ENCODE results near the gene HFM1.
"Not testable (repeated sequence)": the region's sequence is repeated elsewhere in the genome, so short reads cannot be mapped to it uniquely, and the experiment has no call there.

HFM1 gene

GRCh38 chr1:91346824-91347223 lies 57.8 kb downstream of the HFM1 start:
- no peak for DNase-seq

GRCh38 chr1:91345395-91346005 lies 59.1 kb downstream of the HFM1 start:
- DNase-seq, result no peak

- DNase-seq, result no peak
Observed at GRCh38 chr1:91338501-91338900, 66.1 kb downstream of the HFM1 start.

DNA sequence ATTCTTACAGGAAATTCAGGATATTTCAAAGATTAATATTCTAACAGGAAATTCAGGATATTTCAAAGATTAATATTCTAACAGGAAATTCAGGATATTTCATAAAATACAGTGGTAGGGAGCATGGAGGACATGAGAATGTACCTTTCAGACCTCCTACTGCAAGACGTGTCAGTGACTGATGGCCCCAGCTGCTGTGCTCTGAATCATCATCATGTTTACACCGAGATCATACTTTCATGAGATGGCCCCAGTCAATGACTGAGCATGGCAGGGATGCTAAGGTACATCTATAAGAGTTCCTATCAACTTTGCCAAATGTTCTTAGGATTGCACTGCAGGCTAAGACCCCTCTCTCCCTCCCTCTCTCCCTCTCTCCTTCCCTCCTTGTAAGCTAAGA lies 69.0 kb downstream of the HFM1 start:
- no peak for DNase-seq

DNA sequence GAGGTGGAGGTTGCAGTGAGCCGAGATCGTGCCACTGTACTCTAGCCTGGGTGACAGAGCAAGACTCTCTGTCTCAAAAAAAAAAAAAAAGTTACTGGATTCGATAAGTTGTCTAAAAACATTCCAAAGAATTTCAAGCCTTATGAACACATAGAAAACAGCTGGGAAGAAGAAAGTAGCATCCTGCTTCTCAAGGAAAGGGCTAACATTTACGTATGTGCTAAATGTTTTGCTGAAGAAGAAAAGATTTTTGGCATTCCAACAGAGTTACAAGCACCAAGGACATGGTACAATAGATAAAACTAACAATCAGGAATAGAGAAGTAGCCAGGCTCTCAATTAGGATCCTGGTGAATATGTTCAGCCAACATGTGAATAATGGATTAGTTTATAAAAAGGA lies 69.8 kb downstream of the HFM1 start:
- no peak for DNase-seq

GRCh38 chr1:91325456-91325855 lies 79.2 kb downstream of the HFM1 start:
- DNase-seq, result no peak

- no peak for DNase-seq
Observed at GRCh38 chr1:91314643-91315042, 90.0 kb downstream of the HFM1 start.

GRCh38 chr1:91311672-91312071 lies 93.0 kb downstream of the HFM1 start:
- DNase-seq, result no peak

GRCh38 chr1:91308544-91308943 lies 96.1 kb downstream of the HFM1 start:
- DNase-seq, result no peak

- no peak for DNase-seq
Observed at GRCh38 chr1:91307784-91308409, 96.7 kb downstream of the HFM1 start.

DNA sequence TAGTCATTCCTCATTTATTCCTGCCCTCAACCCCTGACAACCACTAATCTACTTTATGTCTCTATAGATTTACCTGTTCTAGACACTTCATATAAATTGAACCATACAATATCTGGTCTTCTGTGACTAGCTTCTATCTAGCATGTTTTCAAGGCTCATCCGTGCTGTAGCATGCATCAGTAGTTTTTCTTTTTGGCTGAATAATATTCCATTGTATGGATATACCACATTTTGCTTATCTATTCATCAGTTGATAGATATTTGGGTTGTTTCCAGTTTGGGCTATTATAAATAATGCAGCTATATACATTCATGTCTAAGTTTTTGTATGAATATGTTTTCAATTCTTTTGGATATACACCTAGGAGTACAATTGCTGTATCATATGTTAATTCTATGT lies 101.5 kb downstream of the HFM1 start:
- no peak for DNase-seq

- DNase-seq, result not testable (repeated sequence)
Observed at GRCh38 chr1:91288843-91289553, 115.6 kb downstream of the HFM1 start.

DNA sequence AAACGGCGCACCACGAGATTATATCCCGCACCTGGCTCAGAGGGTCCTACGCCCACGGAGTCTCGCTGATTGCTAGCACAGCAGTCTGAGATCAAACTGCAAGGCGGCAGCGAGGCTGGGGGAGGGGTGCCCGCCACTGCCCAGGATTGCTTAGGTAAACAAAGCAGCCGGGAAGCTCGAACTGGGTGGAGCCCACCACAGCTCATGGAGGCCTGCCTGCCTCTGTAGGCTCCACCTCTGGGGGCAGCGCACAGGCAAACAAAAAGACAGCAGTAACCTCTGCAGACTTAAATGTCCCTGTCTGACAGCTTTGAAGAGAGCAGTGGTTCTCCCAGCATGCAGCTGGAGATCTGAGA lies 117.7 kb downstream of the HFM1 start:
- not testable (repeated sequence) for DNase-seq

DNA sequence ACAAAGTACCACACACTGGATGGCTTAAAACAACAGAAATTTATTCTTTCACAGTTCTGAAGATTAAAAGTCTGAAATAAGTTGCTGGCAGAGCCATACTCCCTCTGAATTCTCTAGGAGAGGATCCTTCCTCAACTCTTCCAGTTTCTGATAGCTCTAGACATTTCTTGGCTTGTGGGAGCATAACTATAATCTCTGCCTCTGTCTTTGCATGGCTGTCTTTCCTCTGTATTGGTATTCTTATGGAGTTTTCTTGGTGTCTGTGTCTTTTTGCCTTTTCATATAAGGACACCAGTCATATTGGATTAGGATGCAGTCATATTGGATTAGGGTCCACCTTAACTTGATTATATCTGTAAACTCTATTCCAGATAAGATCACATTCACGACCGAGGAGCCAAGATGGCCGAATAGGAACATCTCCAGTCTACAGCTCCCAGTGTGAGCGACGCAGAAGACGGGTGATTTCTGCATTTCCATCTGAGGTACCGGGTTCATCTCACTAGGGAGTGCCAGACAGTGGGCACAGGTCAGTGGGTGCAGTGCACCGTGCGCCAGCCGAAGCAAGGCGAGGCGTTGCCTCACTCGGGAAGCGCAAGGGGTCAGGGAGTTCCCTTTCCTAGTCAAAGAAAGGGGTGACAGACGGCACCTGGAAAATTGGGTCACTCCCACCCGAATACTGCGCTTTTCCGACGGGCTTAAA lies 118.2 kb downstream of the HFM1 start:
- not testable (repeated sequence) for DNase-seq

DNA sequence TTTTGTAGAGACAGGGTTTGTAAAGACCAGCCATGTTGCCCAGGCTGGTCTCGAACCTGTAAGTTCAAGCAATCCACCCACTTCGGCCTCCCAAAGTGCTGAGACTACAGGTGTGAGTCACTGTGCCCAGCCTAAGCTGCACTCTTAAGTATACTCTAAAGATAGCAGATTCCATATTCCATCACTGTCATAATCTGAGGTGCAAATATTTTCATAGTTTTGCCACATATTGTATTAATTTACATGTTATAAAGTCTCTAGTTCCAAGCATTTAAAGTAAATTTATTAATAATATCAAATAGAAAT lies 121.3 kb downstream of the HFM1 start:
- DNase-seq, result no peak

GRCh38 chr1:91282695-91283420 lies 121.8 kb downstream of the HFM1 start:
- peak in 9 of 14 donors; percentile 0 to 31 (median 13) for DNase-seq

DNA sequence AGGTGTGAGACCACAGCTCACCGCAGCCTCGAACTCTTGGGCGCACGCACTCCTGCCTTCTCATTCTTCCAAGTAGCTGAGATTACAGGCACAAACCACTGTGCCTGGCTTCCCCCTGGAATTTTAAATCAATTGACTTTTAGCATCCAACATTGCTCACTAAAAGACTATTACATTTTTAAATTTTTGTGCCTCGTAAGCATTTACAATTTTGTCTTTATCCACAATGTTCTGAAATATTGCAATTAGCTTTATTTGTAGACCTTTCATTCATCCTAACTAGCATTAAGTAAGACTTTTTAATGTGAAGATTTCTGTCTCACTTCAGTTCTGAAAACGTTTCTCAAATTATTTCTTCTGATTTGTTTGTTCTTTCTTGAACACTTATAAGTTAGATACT lies 122.9 kb downstream of the HFM1 start:
- DNase-seq, result no peak

DNA sequence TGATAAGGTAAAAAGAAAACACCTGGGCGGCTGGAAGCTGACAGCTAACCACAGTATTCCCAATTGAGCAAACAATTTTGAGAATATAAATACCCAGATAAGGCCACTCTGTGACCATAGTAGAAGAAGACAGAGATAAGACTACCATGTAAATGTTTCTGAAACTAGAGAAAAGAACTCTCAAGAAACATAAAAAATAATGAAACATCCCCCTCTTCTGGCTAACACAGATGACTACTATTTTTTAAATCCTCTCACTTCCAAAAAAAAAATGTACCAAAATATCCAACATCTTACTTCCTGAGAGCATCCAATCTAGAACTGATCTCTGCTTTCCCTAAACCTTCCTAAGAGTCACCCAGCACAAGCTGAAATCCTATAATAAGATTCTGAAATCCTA lies 125.9 kb downstream of the HFM1 start:
- DNase-seq, result no peak

DNA sequence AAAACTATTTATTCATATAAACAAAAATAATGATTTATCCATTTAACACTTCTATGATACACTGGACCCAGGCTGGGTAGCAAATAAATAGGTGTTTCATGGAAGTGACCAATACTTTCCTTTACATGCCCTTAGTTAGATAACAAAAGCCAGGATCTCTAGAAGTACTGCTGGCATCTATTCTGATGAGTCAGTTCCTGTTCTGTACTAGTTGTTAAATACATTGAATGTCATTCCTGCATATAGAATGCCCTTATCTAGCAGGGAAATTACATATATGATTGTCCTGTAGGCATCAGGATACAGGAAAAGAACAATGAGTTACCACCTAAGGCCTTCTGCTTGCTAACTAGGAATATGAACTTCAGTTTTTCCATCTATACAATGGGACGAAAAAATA lies 130.8 kb downstream of the HFM1 start:
- DNase-seq, result no peak

GRCh38 chr1:91261655-91262054 lies 143.0 kb downstream of the HFM1 start:
- DNase-seq, result no peak

DNA sequence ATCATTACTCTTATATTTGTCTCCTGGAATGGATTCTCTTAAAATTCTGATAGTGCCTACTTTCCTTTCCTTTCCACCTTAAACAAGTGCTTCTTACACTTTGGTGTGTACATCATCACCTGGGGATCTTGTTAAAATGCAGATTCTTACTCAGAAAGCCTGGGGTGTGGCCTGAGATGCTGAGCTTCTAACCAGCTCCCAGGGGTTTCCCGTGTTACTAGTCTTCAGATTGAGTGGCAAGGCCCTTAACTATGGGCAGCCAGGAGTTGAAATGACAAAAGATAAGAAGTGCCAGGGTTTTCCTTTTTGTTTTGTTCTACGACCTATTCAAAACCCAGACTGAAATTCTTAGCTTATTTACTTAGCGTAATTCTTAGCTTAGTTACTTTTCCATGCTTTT lies 159.2 kb downstream of the HFM1 start:
- no peak for DNase-seq

GRCh38 chr1:91244737-91245136 lies 159.9 kb downstream of the HFM1 start:
- DNase-seq, result no peak

DNA sequence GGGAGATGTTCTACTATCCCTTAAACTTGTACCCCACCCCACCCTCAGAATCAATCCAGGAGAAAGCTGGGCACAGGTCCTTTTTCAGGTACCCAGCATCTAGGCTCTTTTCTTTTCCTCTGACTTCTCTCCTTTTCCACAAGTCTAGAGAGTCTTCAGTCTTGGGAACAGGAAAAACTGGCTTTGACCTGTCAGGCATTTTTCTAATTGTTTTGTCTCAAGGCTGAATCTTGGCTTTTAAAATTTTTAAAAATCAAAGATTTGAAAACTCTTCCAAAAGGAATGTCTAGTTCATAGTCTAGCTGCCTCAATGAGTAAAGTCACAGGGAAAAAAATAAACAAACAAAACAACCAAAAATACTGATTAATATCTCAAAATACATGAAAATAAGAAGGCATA lies 161.5 kb downstream of the HFM1 start:
- no peak for DNase-seq
